Vagina (tissue), 2 donors: ENCODE data around the gene CALB2.

ENCODE experiments used
- POLR2A ChIP-seq, 2 donors: fragments of 450-650 bp; IDR thresholded peaks; one replicate each; pipeline ENCODE4 v1.6.1; 2017; ENCODE audit warnings: antibody characterized with exemption in 2 of 2, mild to moderate bottlenecking in 2 of 2, moderate library complexity in 2 of 2
- TF ChIP-seq, protein P1 (sequence below), 3 experiments: fragments of 450-650 bp in 2 of 3; fragments of 200-600 bp in 1 of 3; sonication (generic) in 1 of 3; IDR thresholded peaks; one replicate each; pipeline ENCODE4 v1.5.1; 2017 to 2019; ENCODE audit warnings: antibody characterized with exemption in 3 of 3, mild to moderate bottlenecking in 2 of 3, moderate library complexity in 2 of 3

- TF ChIP-seq, protein P1, sequence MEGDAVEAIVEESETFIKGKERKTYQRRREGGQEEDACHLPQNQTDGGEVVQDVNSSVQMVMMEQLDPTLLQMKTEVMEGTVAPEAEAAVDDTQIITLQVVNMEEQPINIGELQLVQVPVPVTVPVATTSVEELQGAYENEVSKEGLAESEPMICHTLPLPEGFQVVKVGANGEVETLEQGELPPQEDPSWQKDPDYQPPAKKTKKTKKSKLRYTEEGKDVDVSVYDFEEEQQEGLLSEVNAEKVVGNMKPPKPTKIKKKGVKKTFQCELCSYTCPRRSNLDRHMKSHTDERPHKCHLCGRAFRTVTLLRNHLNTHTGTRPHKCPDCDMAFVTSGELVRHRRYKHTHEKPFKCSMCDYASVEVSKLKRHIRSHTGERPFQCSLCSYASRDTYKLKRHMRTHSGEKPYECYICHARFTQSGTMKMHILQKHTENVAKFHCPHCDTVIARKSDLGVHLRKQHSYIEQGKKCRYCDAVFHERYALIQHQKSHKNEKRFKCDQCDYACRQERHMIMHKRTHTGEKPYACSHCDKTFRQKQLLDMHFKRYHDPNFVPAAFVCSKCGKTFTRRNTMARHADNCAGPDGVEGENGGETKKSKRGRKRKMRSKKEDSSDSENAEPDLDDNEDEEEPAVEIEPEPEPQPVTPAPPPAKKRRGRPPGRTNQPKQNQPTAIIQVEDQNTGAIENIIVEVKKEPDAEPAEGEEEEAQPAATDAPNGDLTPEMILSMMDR (IDR thresholded peaks at IDR 0.05): no peak
- TF ChIP-seq POLR2A (IDR thresholded peaks at IDR 0.05): no peak
These were observed 15.4 kb upstream of the CALB2 start for GRCh38 chr16:71343078-71343477.
